IMR-90 (cell line): Measurements from ENCODE around the gene E2F3.

ENCODE experiments used
- CTCF ChIP-seq: conservative IDR thresholded peaks from 2 replicates; pipeline ENCODE4 v1.5.1; 2012; ENCODE audit warnings: mild to moderate bottlenecking, low read depth, low read length, improper control_type of control experiment
- MAZ ChIP-seq: IDR thresholded peaks from 2 replicates; pipeline ENCODE4 v1.6.1; 2012; ENCODE audit warnings: low read depth, mild to moderate bottlenecking, low read length, improper control_type of control experiment, moderate library complexity, borderline replicate concordance
- NFE2L2 ChIP-seq: fragments of 150-350 bp; IDR thresholded peaks from 2 replicates; pipeline ENCODE4 v1.6.1; 2016; ENCODE audit warnings: low read depth, mild to moderate bottlenecking, low read length
- POLR2A ChIP-seq: IDR thresholded peaks from 2 replicates; pipeline ENCODE4 v1.6.1; 2012; ENCODE audit warnings: mild to moderate bottlenecking, low read depth, low read length
- RAD21 ChIP-seq: IDR thresholded peaks from 2 replicates; pipeline ENCODE4 v1.6.1; 2012; ENCODE audit warnings: low read length, improper control_type of control experiment
- SMC3 ChIP-seq: fragments of 150-350 bp; IDR thresholded peaks from 2 replicates; pipeline ENCODE4 v1.6.1; 2016; ENCODE audit warnings: low read depth, mild to moderate bottlenecking, antibody characterized with exemption, low read length, moderate library complexity
- USF2 ChIP-seq: fragments of 150-350 bp; IDR thresholded peaks from 2 replicates; pipeline ENCODE4 v1.6.1; 2017; ENCODE audit warnings: mild to moderate bottlenecking, antibody characterized with exemption, low read length, low read depth

GRCh38 chr6:20447157-20447556 is 45.5 kb downstream of the E2F3 start:
- TF ChIP-seq CTCF (no peak), POLR2A (no peak), USF2 (no peak), RAD21 (no peak), SMC3 (no peak), NFE2L2 (no peak), MAZ (no peak)
